SK-N-SH (cell line): ENCODE results near the gene MALAT1. TPM values are rescaled to one million over a fixed set of nuclear protein-coding genes. Genes with fewer than 3 reads are reported as not detected.

Source experiments
- CTCF ChIA-PET: fragments of 300-600, 350-600 bp; formaldehyde crosslinking; extraction: SDS; loops from one replicate; lab custom pipeline; 2021; lab: Yijun Ruan, JAX
- POLR2A ChIA-PET: fragments of 350-600 bp; sonication (Branson Sonifier 250); formaldehyde crosslinking; extraction: SDS; loops from one replicate; lab custom pipeline; 2020; ENCODE audit warnings: antibody characterized with exemption, inconsistent platforms; lab: Yijun Ruan, JAX
- DNase-seq: peaks from one replicate; pipeline ENCODE4 v3.0.0; 2012
- H2AFZ ChIP-seq: fragments of 200-600 bp; sonication (generic); 2 replicates; pipeline ENCODE4 v1.8.1; 2016; ENCODE audit warnings: antibody characterized with exemption, mild to moderate bottlenecking, low read depth
- H3F3A ChIP-seq: fragments of 200-600 bp; sonication (generic); replicated peaks from 2 replicates; pipeline ENCODE3; 2016; ENCODE audit warnings: antibody characterized with exemption, mild to moderate bottlenecking; ENCODE audit not compliant: insufficient read depth
- H3K27ac ChIP-seq, 2 experiments: fragments of 200-500 bp in 1 of 2; fragments of 200-600 bp in 1 of 2; sonication (Bioruptor generic) in 1 of 2; sonication (generic), shearing (Covaris generic) in 1 of 2; 2 replicates each; pipeline versions ENCODE4 v1.5.1 to v1.6.1; 2014 to 2016; ENCODE audit warnings: low read depth in 2 of 2, inconsistent platforms in 1 of 2, low read length in 1 of 2, mild to moderate bottlenecking in 1 of 2, mixed read lengths in 1 of 2
- H3K27me3 ChIP-seq: fragments of 200-600 bp; sonication (generic), shearing (Covaris generic); 2 replicates; pipeline ENCODE4 v1.6.1; 2016; ENCODE audit warnings: mixed run types; ENCODE audit not compliant: insufficient read depth
- H3K36me3 ChIP-seq, 2 experiments: fragments of 200-500 bp in 1 of 2; fragments of 200-600 bp in 1 of 2; sonication (Bioruptor generic) in 1 of 2; sonication (generic) in 1 of 2; replicated peaks in 1 of 2; 2 replicates each; pipeline versions ENCODE3 to v1.5.1; 2014 to 2016; ENCODE audit warnings: low read length in 1 of 2, mild to moderate bottlenecking in 1 of 2; ENCODE audit not compliant: insufficient read depth in 2 of 2, control insufficient read depth in 1 of 2
- H3K4me1 ChIP-seq, 2 experiments: fragments of 200-500 bp in 1 of 2; fragments of 200-600 bp in 1 of 2; sonication (Bioruptor generic) in 1 of 2; sonication (generic), shearing (Covaris generic) in 1 of 2; 2 replicates each; pipeline versions ENCODE4 v1.5.1 to v1.6.1; 2014 to 2016; ENCODE audit warnings: low read depth in 1 of 2, low read length in 1 of 2, mixed run types in 1 of 2; ENCODE audit not compliant: insufficient read depth in 2 of 2, control insufficient read depth in 1 of 2
- H3K4me2 ChIP-seq: fragments of 200-600 bp; sonication (generic), shearing (Covaris generic); 2 replicates; pipeline ENCODE4 v1.6.1; 2017; ENCODE audit warnings: mixed run types
- H3K4me3 ChIP-seq, 2 experiments: fragments of 200-500 bp in 1 of 2; fragments of 200-600 bp in 1 of 2; sonication (Bioruptor generic) in 1 of 2; sonication (generic), shearing (Covaris generic) in 1 of 2; 2 replicates each; pipeline versions ENCODE4 v1.5.1 to v1.8.1; 2014 to 2016; ENCODE audit warnings: low read depth in 2 of 2, inconsistent platforms in 1 of 2, low read length in 1 of 2, mild to moderate bottlenecking in 1 of 2, mixed read lengths in 1 of 2, moderate library complexity in 1 of 2
- H3K79me2 ChIP-seq: fragments of 200-600 bp; sonication (generic); 2 replicates; pipeline ENCODE4 v1.8.1; 2017; ENCODE audit warnings: mild to moderate bottlenecking; ENCODE audit not compliant: insufficient read depth
- H3K9ac ChIP-seq: fragments of 200-600 bp; sonication (generic); 2 replicates; pipeline ENCODE4 v1.6.1; 2017; ENCODE audit warnings: mixed run types
- H3K9me2 ChIP-seq: fragments of 200-600 bp; sonication (generic); 2 replicates; pipeline ENCODE4 v1.6.1; 2017; ENCODE audit warnings: mixed run types
- H3K9me3 ChIP-seq: fragments of 200-600 bp; sonication (generic); 2 replicates; pipeline ENCODE4 v1.6.1; 2017; ENCODE audit warnings: mixed run types, mild to moderate bottlenecking, moderate library complexity
- H4K20me1 ChIP-seq: fragments of 200-600 bp; sonication (generic); 2 replicates; pipeline ENCODE4 v1.6.1; 2017; ENCODE audit warnings: mild to moderate bottlenecking, mixed run types; ENCODE audit not compliant: insufficient read depth
- CHD2 ChIP-seq: fragments of 150-350 bp; IDR thresholded peaks from 2 replicates; pipeline ENCODE4 v1.6.1; 2018; ENCODE audit warnings: low read length; ENCODE audit not compliant: partially characterized antibody
- CTCF ChIP-seq: fragments of 200-600 bp; sonication (generic); IDR thresholded peaks from 2 replicates; pipeline ENCODE4 v1.6.1; 2017; ENCODE audit warnings: antibody characterized with exemption, mild to moderate bottlenecking, moderate library complexity
- ELF1 ChIP-seq: IDR thresholded peaks from 2 replicates; pipeline ENCODE4 v1.4.0; 2012
- EP300 ChIP-seq, 2 experiments: IDR thresholded peaks; 2 replicates each; pipeline versions ENCODE4 v1.4.0 to v1.6.1; 2012; ENCODE audit warnings: borderline replicate concordance in 1 of 2, low read depth in 1 of 2, low read length in 1 of 2
- FOXM1 ChIP-seq: IDR thresholded peaks from 2 replicates; pipeline ENCODE4 v1.4.0; 2012; ENCODE audit warnings: low read depth, mild to moderate bottlenecking
- GATA2 ChIP-seq: sonication (generic); formaldehyde crosslinking; IDR thresholded peaks from 2 replicates; pipeline ENCODE4 v1.5.0; 2020; ENCODE audit warnings: mild to moderate bottlenecking, missing genetic modification reagents
- JUND ChIP-seq: IDR thresholded peaks from 2 replicates; pipeline ENCODE4 v1.4.0; 2012
- MAX ChIP-seq: IDR thresholded peaks from 2 replicates; pipeline ENCODE4 v1.4.0; 2012; ENCODE audit warnings: low read depth
- MEF2A ChIP-seq: IDR thresholded peaks from 2 replicates; pipeline ENCODE4 v1.4.0; 2012; ENCODE audit warnings: low read depth, borderline replicate concordance
- NRF1 ChIP-seq: IDR thresholded peaks from 2 replicates; pipeline ENCODE4 v1.6.1; 2012; ENCODE audit warnings: low read depth, mild to moderate bottlenecking, low read length
- POLR2AphosphoS5 ChIP-seq: IDR thresholded peaks from 2 replicates; pipeline ENCODE4 v1.6.1; 2012; ENCODE audit warnings: low read depth, low read length
- RCOR1 ChIP-seq: fragments of 150-350 bp; IDR thresholded peaks from 2 replicates; pipeline ENCODE4 v1.6.1; 2017; ENCODE audit warnings: antibody characterized with exemption, low read length
- RFX5 ChIP-seq: IDR thresholded peaks from 2 replicates; pipeline ENCODE4 v1.6.1; 2012; ENCODE audit warnings: mild to moderate bottlenecking, improper control_type of control experiment, low read length
- RXRA ChIP-seq: IDR thresholded peaks from 2 replicates; pipeline ENCODE4 v1.4.0; 2012; ENCODE audit warnings: low read depth, mild to moderate bottlenecking, borderline replicate concordance
- SIN3A ChIP-seq: IDR thresholded peaks from 2 replicates; pipeline ENCODE4 v1.6.1; 2012; ENCODE audit warnings: low read depth, mild to moderate bottlenecking, low read length, moderate library complexity, borderline replicate concordance
- TCF12 ChIP-seq: IDR thresholded peaks from 2 replicates; pipeline ENCODE4 v1.4.0; 2012
- WGBS: methylation state at CpG from one replicate; pipeline ENCODE4 v1.1.6; 2017; ENCODE audit warnings: low lambda C conversion rate; 5-methylcytosine and 5-hydroxymethylcytosine counted together
- polyA plus RNA-seq, 3 experiments: library from polyadenylated mRNA; depleted of rRNA; stranded (reverse); fragments of >200 nt; gene quantifications; 2 replicates each; pipeline ENCODE4 v1.2.3, GENCODE V29; 2012
- TF ChIP-seq, protein P1 (sequence below): IDR thresholded peaks from 2 replicates; pipeline ENCODE4; 2012
- TF ChIP-seq, protein P2 (sequence below): IDR thresholded peaks from 2 replicates; pipeline ENCODE4 v1.4.0; 2012; ENCODE audit warnings: low read depth, borderline replicate concordance

The MALAT1 gene
- polyA plus RNA-seq, 1 of the 3 experiments (the other 2 are of a cell fraction), result 285 TPM

DNA sequence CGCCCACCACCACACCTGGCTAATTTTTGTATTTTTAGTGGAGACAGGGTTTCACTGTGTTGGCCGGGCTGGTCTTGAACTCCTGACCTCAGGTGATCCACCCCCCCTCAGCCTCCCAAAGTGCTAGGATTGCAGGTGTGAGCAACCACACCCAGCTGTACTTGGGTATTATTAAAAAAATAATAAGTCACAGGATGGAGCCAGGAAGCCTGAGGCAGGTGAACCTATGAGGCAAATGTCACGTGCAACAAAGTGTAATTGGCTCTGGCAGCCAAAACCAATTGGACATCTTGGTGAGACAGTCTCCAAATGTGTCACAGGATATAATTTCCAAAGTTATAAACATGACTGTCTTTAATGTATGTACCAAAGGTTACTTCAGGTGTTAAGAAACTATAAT is 24.0 kb upstream of the MALAT1 start (continued):
- TF ChIP-seq, protein P1, sequence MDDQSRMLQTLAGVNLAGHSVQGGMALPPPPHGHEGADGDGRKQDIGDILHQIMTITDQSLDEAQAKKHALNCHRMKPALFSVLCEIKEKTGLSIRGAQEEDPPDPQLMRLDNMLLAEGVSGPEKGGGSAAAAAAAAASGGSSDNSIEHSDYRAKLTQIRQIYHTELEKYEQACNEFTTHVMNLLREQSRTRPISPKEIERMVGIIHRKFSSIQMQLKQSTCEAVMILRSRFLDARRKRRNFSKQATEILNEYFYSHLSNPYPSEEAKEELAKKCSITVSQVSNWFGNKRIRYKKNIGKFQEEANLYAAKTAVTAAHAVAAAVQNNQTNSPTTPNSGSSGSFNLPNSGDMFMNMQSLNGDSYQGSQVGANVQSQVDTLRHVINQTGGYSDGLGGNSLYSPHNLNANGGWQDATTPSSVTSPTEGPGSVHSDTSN, result no peak
- no peak for TF ChIP-seq RCOR1
- TF ChIP-seq CHD2, result no peak
- TF ChIP-seq SIN3A, result no peak
- TF ChIP-seq ELF1, result no peak
- TF ChIP-seq TCF12, result no peak
- TF ChIP-seq GATA2 (CRISPR knock-in tag), result no peak
- TF ChIP-seq FOXM1, result no peak
- no peak for TF ChIP-seq CTCF
- TF ChIP-seq, all 33 proteins: peak for 0

GRCh38 chr11:65476632-65477148 is 22.2 kb upstream of the MALAT1 start:
- no peaks in the 10 kb centered on the region for H4K20me1 ChIP-seq
- POLR2A ChIA-PET, result interaction anchor here (1.1 to 13.9 kb wide), 5 partner anchors 12 to 56 kb away, joined by 3 to 591 read pairs (median 4); partner anchors contain the start of genes MALAT1 and NEAT1
- H3K4me3 ChIP-seq, result peak overlapping the region; percentile 67 to 70
- H3K4me1 ChIP-seq, result peaks cover 34 to 40% of the 10 kb centered on the region in 2 experiments
- DNase-seq, result no peak
- H3K9ac ChIP-seq, result peak overlapping the region; percentile 99
- no peaks in the 10 kb centered on the region for H3K27me3 ChIP-seq
- CTCF ChIA-PET, result interaction anchor here (0.9 to 7.5 kb wide), 8 partner anchors 13 to 110 kb away, joined by 3 to 78 read pairs (median 6); partner anchors contain the start of genes MALAT1 and SLC25A45
- no peaks in the 10 kb centered on the region for H3K9me3 ChIP-seq
- peaks cover 87% of the 10 kb centered on the region for H3K79me2 ChIP-seq
- no peak overlapping the region for H2AFZ ChIP-seq
- TF ChIP-seq SIN3A, result no peak
- TF ChIP-seq, protein P2, sequence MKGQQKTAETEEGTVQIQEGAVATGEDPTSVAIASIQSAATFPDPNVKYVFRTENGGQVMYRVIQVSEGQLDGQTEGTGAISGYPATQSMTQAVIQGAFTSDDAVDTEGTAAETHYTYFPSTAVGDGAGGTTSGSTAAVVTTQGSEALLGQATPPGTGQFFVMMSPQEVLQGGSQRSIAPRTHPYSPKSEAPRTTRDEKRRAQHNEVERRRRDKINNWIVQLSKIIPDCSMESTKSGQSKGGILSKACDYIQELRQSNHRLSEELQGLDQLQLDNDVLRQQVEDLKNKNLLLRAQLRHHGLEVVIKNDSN, result no peak
- no peak for TF ChIP-seq NRF1
- TF ChIP-seq EP300 (IDR thresholded peaks at IDR 0.05; ENCODE audit: borderline replicate concordance in 1 of 2, low read depth in 1 of 2, low read length in 1 of 2), result no peak
- TF ChIP-seq POLR2AphosphoS5, result no peak
- TF ChIP-seq GATA2 (CRISPR knock-in tag), result no peak
- TF ChIP-seq MEF2A, result no peak
- TF ChIP-seq RFX5, result no peak
- no peak for TF ChIP-seq RXRA
- TF ChIP-seq JUND, result no peak
- no peak for TF ChIP-seq MAX
- H3K4me2 ChIP-seq, result peak overlapping the region; percentile 90
- peak overlapping the region; percentile 91 to 100 for H3K27ac ChIP-seq
- no peaks in the 10 kb centered on the region for H3K9me2 ChIP-seq
- 17% methylated on average over 9 of the region's 10 CpGs for WGBS
- H3F3A ChIP-seq, result peaks cover 63% of the 10 kb centered on the region
- H3K36me3 ChIP-seq, result no peaks in the 10 kb centered on the region
